ENCODE measurements around the gene SNX19. TPM values are rescaled to one million over a fixed set of nuclear protein-coding genes. Genes with fewer than 3 reads are reported as not detected.

SNX19 gene
- total and polyA plus RNA-seq, 2 experiments from 2014 or later = 5.2 to 30.0 TPM

- TF ChIP-seq REST (IDR thresholded peaks at IDR 0.05; ENCODE audit: unreplicated experiment) (no peak), CREB1 (CRISPR knock-in tag; IDR thresholded peaks at IDR 0.05; ENCODE audit: low read depth) (no peak), CTCF (conservative IDR thresholded peaks at IDR 0.05; ENCODE audit: low read depth in 2 of 2) (no peak), ETS1 (IDR thresholded peaks at IDR 0.05) (no peak), POLR2AphosphoS5 (IDR thresholded peaks at IDR 0.05; ENCODE audit: low read depth) (no peak), EZH2phosphoT487 (IDR thresholded peaks at IDR 0.05; ENCODE audit: unreplicated experiment) (no peak), ZNF462 (CRISPR knock-in tag; IDR thresholded peaks at IDR 0.05) (no peak), ZNF114 (CRISPR knock-in tag; IDR thresholded peaks at IDR 0.05) (no peak), NANOG (IDR thresholded peaks at IDR 0.05; ENCODE audit: borderline replicate concordance) (no peak), EZH2 (IDR thresholded peaks at IDR 0.05; ENCODE audit: low read depth, unreplicated experiment) (no peak)
- Histone ChIP-seq H3K79me2 (replicated peaks; ENCODE audit: insufficient read depth) (no peaks in the 10 kb centered on the region), H3K4me2 (no peak overlapping the region), H3F3A (replicated peaks; ENCODE audit: low read depth) (no peaks in the 10 kb centered on the region), H4K20me1 (replicated peaks; ENCODE audit: insufficient read depth) (no peaks in the 10 kb centered on the region), H3K9me2 (ENCODE audit: insufficient read depth) (no peaks in the 10 kb centered on the region), H3K4me3 (no peak overlapping the region), H3K4me1 (ENCODE audit: insufficient read depth) (no peaks in the 10 kb centered on the region), H3K27ac (ENCODE audit: low read depth) (no peak overlapping the region), H3K36me3 (ENCODE audit: insufficient read depth) (0 out of 2 replicates have a peak, but pooled peaks cover 5% of the 10 kb centered on the region), H2AFZ (no peak overlapping the region), H3K27me3 (ENCODE audit: insufficient read depth) (no peaks in the 10 kb centered on the region)
- H3K36me3 Mint-ChIP-seq (ENCODE audit: low read depth) = no peaks in the 10 kb centered on the region; the same call in 1 of the 3 replicates
- H3K27me3 Mint-ChIP-seq (ENCODE audit: insufficient read depth, low read depth, poor library complexity) = peaks cover 5% of the 10 kb centered on the region
- no peaks in the 10 kb centered on the region for H3K9me3 Mint-ChIP-seq
- no peak overlapping the region for H3K27ac Mint-ChIP-seq
- no peak for ATAC-seq
- H3K4me3 Mint-ChIP-seq = no peak overlapping the region
- H3K4me1 Mint-ChIP-seq = peaks cover 2% of the 10 kb centered on the region; the same call in 1 of the 3 replicates
- no peak for DNase-seq (ENCODE audit: low spot score)
These were observed 44.7 kb downstream of the SNX19 start for GRCh38 chr11:130871616-130872015.

Measured in GM23338 (cell line).